Kidney (tissue), 14 donors: ENCODE results near the gene MRPL17. TPM values are rescaled to one million over a fixed set of nuclear protein-coding genes. Genes with fewer than 3 reads are reported as not detected.

Experiments
- DNase-seq, 5 donors: peaks; one replicate each; pipeline ENCODE4 v3.0.0-alpha.2; 2013 to 2020
- FAIRE-seq: peaks from 2 replicates; lab custom pipeline; 2012; peaks lifted over from hg19 to GRCh38; lab: Jason Lieb, UNC
- H3K27ac ChIP-seq, 2 donors: one replicate each; pipeline ENCODE4 v1.7.0; 2013; ENCODE audit warnings: low read depth in 2 of 2, low read length in 2 of 2, inconsistent platforms in 1 of 2
- H3K27me3 ChIP-seq: one replicate; pipeline ENCODE4 v1.7.1; 2013; ENCODE audit warnings: low read length, inconsistent platforms; ENCODE audit not compliant: control insufficient read depth, insufficient read depth
- H3K36me3 ChIP-seq, 3 donors: one replicate each; pipeline versions ENCODE4 v1.7.0 to v1.7.1; 2013; ENCODE audit warnings: low read length in 3 of 3, control low read depth in 1 of 3, inconsistent platforms in 1 of 3; ENCODE audit not compliant: insufficient read depth in 3 of 3, control insufficient read depth in 2 of 3
- H3K4me1 ChIP-seq, 3 donors: one replicate each; pipeline versions ENCODE4 v1.7.0 to v1.7.1; 2013; ENCODE audit warnings: low read length in 3 of 3, inconsistent platforms in 1 of 3, low read depth in 1 of 3; ENCODE audit not compliant: control insufficient read depth in 2 of 3, insufficient read depth in 2 of 3
- H3K4me3 ChIP-seq, 3 donors: one replicate each; pipeline versions ENCODE4 v1.7.0 to v1.8.1; 2013; ENCODE audit warnings: low read length in 3 of 3, control low read depth in 1 of 3, inconsistent platforms in 1 of 3
- H3K9ac ChIP-seq, 3 donors: one replicate each; pipeline versions ENCODE4 v1.7.0 to v1.7.1; 2013; ENCODE audit warnings: low read length in 3 of 3, control low read depth in 1 of 3, inconsistent platforms in 1 of 3
- H3K9me3 ChIP-seq, 3 donors: one replicate each; pipeline versions ENCODE4 v1.7.0 to v1.7.1; 2013; ENCODE audit warnings: low read length in 3 of 3, control low read depth in 1 of 3, inconsistent platforms in 1 of 3; ENCODE audit not compliant: control insufficient read depth in 2 of 3, insufficient read depth in 1 of 3
- CTCF ChIP-seq: IDR thresholded peaks from 3 replicates; pipeline ENCODE4 v1.5.1; 2012; ENCODE audit warnings: mild to moderate bottlenecking, moderate library complexity, borderline replicate concordance; ENCODE audit not compliant: insufficient read depth; ENCODE audit errors: extremely low read depth
- intact Hi-C: fragments of 100-400 bp; cut with DNase I; formaldehyde crosslinking; loops from one replicate; pipeline ENCODE4 v1.11.1; 2022
- polyA plus RNA-seq: library from polyadenylated mRNA; stranded (reverse); fragments of 350-450 nt; fragmentation: Illumina TruSeq; extraction: RNeasy Lipid Tissue Mini Kit (QIAGEN cat#74804); gene quantifications from one replicate; pipeline ENCODE4 v1.2.3, GENCODE V29; 2014; ENCODE audit warnings: low read depth, low replicate concordance; ENCODE audit not compliant: insufficient read depth
- total RNA-seq: library from RNA; stranded (reverse); fragmentation: NEBNext Ultra II Directional; extraction: Animal tissue kit (Norgen Biotek cat#: 25700); gene quantifications from one replicate; pipeline ENCODE4 v1.2.1, GENCODE V29; 2021
- donor health status: control.
- donor health status: control.
- donor health status: control.
- donor health status: control.
- donor health status: control.
- donor health status: DM: yes; HTN: yes; CAD: no.
- donor health status: Normal renal cell carcinoma (clear cell type).

Gene MRPL17
- total and polyA plus RNA-seq, 2 donors from 2014 or later, result 44.0 to 121 TPM

- Histone ChIP-seq H3K4me1 (peaks cover 4 to 15% (median 12%) of the 10 kb centered on the region in 3 donors), H3K4me3 (peak overlapping the region in 1 of 3 donors; percentile 11), H3K9ac (no peak overlapping the region), H3K9me3 (no peaks in the 10 kb centered on the region), H3K36me3 (peaks cover 0 to 2% (median 0%) of the 10 kb centered on the region in 3 donors), H3K27me3 (no peaks in the 10 kb centered on the region), H3K27ac (peak overlapping the region in 1 of 2 donors; percentile 9)
- DNase-seq (no peak), FAIRE-seq (no peak)
- intact Hi-C loops, result loop anchor here (10.0 kb wide), 1 partner anchor 147 kb away; no protein-coding TSS in a partner anchor
- no peak for TF ChIP-seq CTCF
These were observed 1.6 kb downstream of the MRPL17 start for GRCh38 chr11:6681505-6681904.

GRCh38 chr11:6677018-6677417 is 6.1 kb downstream of the MRPL17 start:
- H3K9me3 ChIP-seq, result no peaks in the 10 kb centered on the region
- DNase-seq (no peak), FAIRE-seq (no peak)
- H3K27me3 ChIP-seq, result no peaks in the 10 kb centered on the region
- intact Hi-C loops, result no loop called here
- H3K9ac ChIP-seq, result no peak overlapping the region
- peaks cover 0 to 2% (median 0%) of the 10 kb centered on the region in 3 donors for H3K36me3 ChIP-seq
- no peak overlapping the region for H3K4me3 ChIP-seq
- peaks cover 0 to 6% (median 5%) of the 10 kb centered on the region in 3 donors for H3K4me1 ChIP-seq
- H3K27ac ChIP-seq, result no peak overlapping the region
- no peak for TF ChIP-seq CTCF

- no peaks in the 10 kb centered on the region for H3K36me3 ChIP-seq
- H3K9me3 ChIP-seq, result no peaks in the 10 kb centered on the region
- intact Hi-C loops, result no loop called here
- H3K4me3 ChIP-seq, result no peak overlapping the region
- no peak for TF ChIP-seq CTCF
- no peaks in the 10 kb centered on the region for H3K4me1 ChIP-seq
- no peak for FAIRE-seq
- no peak for DNase-seq
- no peaks in the 10 kb centered on the region for H3K27me3 ChIP-seq
- H3K27ac ChIP-seq, result no peak overlapping the region
- H3K9ac ChIP-seq, result no peak overlapping the region
These were observed 8.3 kb downstream of the MRPL17 start for GRCh38 chr11:6674862-6675261.

GRCh38 chr11:6674219-6674597 is 8.9 kb downstream of the MRPL17 start:
- Histone ChIP-seq H3K4me3 (no peak overlapping the region), H3K9ac (no peak overlapping the region), H3K4me1 (no peaks in the 10 kb centered on the region), H3K27ac (no peak overlapping the region), H3K27me3 (no peaks in the 10 kb centered on the region), H3K9me3 (no peaks in the 10 kb centered on the region), H3K36me3 (no peaks in the 10 kb centered on the region)
- intact Hi-C loops, result no loop called here
- no peak for TF ChIP-seq CTCF
- FAIRE-seq, result no peak
- DNase-seq, result no peak
